Neuronal stem cell (in vitro differentiated cells): ENCODE data around the gene TAOK3.

ENCODE experiments used
- DNase-seq: peaks from one replicate; pipeline ENCODE4 v3.0.0-alpha.2; 2013; ENCODE audit warnings: low spot score
- H2AFZ ChIP-seq: one replicate; pipeline ENCODE4 v1.6.1; 2013; ENCODE audit warnings: mild to moderate bottlenecking, low read length, inconsistent platforms
- H2AK5ac ChIP-seq: 2 replicates; pipeline ENCODE4 v1.6.1; 2013; ENCODE audit warnings: low read depth, mild to moderate bottlenecking, inconsistent platforms, low read length, moderate library complexity, mixed read lengths
- H2BK120ac ChIP-seq: 2 replicates; pipeline ENCODE4 v1.6.1; 2013; ENCODE audit warnings: low read depth, mild to moderate bottlenecking, inconsistent platforms, low read length, moderate library complexity, mixed read lengths
- H2BK12ac ChIP-seq: one replicate; pipeline ENCODE4 v1.6.1; 2013; ENCODE audit warnings: low read length, inconsistent platforms
- H2BK15ac ChIP-seq: 2 replicates; pipeline ENCODE4 v1.6.1; 2013; ENCODE audit warnings: mild to moderate bottlenecking, low read length, inconsistent platforms, mixed read lengths
- H2BK5ac ChIP-seq: one replicate; pipeline ENCODE4 v1.6.1; 2013; ENCODE audit warnings: inconsistent platforms, mild to moderate bottlenecking, low read length, moderate library complexity
- H3K14ac ChIP-seq: one replicate; pipeline ENCODE4 v1.6.1; 2013; ENCODE audit warnings: low read length, inconsistent platforms
- H3K18ac ChIP-seq: 2 replicates; pipeline ENCODE4 v1.6.1; 2013; ENCODE audit warnings: low read length, inconsistent platforms
- H3K23ac ChIP-seq: 2 replicates; pipeline ENCODE4 v1.6.1; 2013; ENCODE audit warnings: low read depth, mild to moderate bottlenecking, mixed read lengths, low read length, inconsistent platforms; ENCODE audit not compliant: poor library complexity
- H3K27ac ChIP-seq: replicated peaks from 3 replicates; pipeline ENCODE4 v1.5.1; 2013; ENCODE audit warnings: low read length, inconsistent platforms
- H3K27me3 ChIP-seq, 3 experiments: 2 replicates each; pipeline ENCODE4 v1.6.1; 2013; ENCODE audit warnings: low read length in 3 of 3, mild to moderate bottlenecking in 2 of 3, inconsistent platforms in 1 of 3, low read depth in 1 of 3, mixed read lengths in 1 of 3, moderate library complexity in 1 of 3; ENCODE audit not compliant: control insufficient read depth in 3 of 3, insufficient read depth in 3 of 3
- H3K36me3 ChIP-seq, 2 donors: replicated peaks in 1 of 2; 2 replicates each; pipeline ENCODE4 v1.6.1; 2013; ENCODE audit warnings: low read length in 2 of 2; ENCODE audit not compliant: control insufficient read depth in 2 of 2, insufficient read depth in 2 of 2
- H3K4ac ChIP-seq: 2 replicates; pipeline ENCODE4 v1.6.1; 2013; ENCODE audit warnings: inconsistent platforms, mild to moderate bottlenecking, low read length, moderate library complexity
- H3K4me1 ChIP-seq, 2 donors: 1 replicate in 1 of 2; 2 replicates in 1 of 2; pipeline ENCODE4 v1.6.1; 2013; ENCODE audit warnings: low read length in 2 of 2, low read depth in 1 of 2; ENCODE audit not compliant: control insufficient read depth in 2 of 2, insufficient read depth in 1 of 2
- H3K4me2 ChIP-seq: one replicate; pipeline ENCODE4 v1.6.1; 2013; ENCODE audit warnings: mild to moderate bottlenecking, low read length, inconsistent platforms; ENCODE audit not compliant: insufficient read depth, poor library complexity, severe bottlenecking
- H3K4me3 ChIP-seq, 2 donors: 2 replicates each; pipeline ENCODE4 v1.5.1; 2013; ENCODE audit warnings: low read length in 2 of 2, mild to moderate bottlenecking in 2 of 2, inconsistent platforms in 1 of 2, moderate library complexity in 1 of 2
- H3K79me1 ChIP-seq: one replicate; pipeline ENCODE4 v1.6.1; 2013; ENCODE audit warnings: low read depth, mild to moderate bottlenecking, inconsistent platforms, low read length, moderate library complexity
- H3K9ac ChIP-seq: one replicate; pipeline ENCODE4 v1.6.1; 2013; ENCODE audit warnings: mild to moderate bottlenecking, low read depth, low read length, inconsistent platforms; ENCODE audit not compliant: poor library complexity
- H3K9me3 ChIP-seq, 2 donors: replicated peaks in 1 of 2; 2 replicates each; pipeline versions ENCODE3 to v1.6.1; 2013; ENCODE audit warnings: low read length in 2 of 2, mild to moderate bottlenecking in 2 of 2, inconsistent platforms in 1 of 2, low read depth in 1 of 2, mixed read lengths in 1 of 2, moderate library complexity in 1 of 2; ENCODE audit not compliant: control insufficient read depth in 2 of 2, insufficient read depth in 1 of 2
- H4K8ac ChIP-seq: one replicate; pipeline ENCODE4 v1.6.1; 2013; ENCODE audit warnings: low read depth, mild to moderate bottlenecking, inconsistent platforms, low read length, moderate library complexity
- H4K91ac ChIP-seq: one replicate; pipeline ENCODE4 v1.6.1; 2013; ENCODE audit warnings: low read length, low read depth, mild to moderate bottlenecking, inconsistent platforms; ENCODE audit not compliant: poor library complexity
- WGBS, 2 donors: extraction: QIAGEN DNeasy Blood & Tissue Kit; methylation state at CpG; one replicate each; pipeline ENCODE4 v1.1.7; 2013; ENCODE audit warnings: missing lambda C conversion rate in 2 of 2, mixed read lengths in 1 of 2; ENCODE audit not compliant: insufficient read length in 2 of 2, insufficient replicate concordance in 1 of 2; ENCODE audit errors: extremely low coverage in 2 of 2; 5-methylcytosine and 5-hydroxymethylcytosine counted together

TAOK3 gene

DNA sequence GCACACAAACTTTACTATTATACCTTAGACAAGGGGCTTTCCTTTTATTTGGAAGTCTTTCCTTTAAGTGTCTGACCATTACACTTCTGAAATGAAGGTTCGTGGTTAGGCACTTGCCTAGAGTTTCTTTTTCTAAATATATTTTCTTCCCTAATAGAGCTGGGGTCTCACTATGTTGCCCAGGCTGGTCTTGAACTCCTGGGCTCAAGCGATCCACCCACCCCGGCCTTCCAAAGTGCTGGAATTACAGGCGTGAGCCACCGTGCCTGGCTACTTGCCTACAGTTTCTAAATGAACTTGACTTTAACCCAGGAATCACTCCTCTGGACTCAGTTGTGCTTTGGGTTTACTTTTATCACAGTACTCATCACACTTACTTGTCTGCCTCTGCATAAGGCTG, 179.2 kb downstream of the TAOK3 start:
- no CpG with 5 or more reads among the region's 5 CpGs for WGBS, 2 donors
- Histone ChIP-seq H3K27me3 (no peaks in the 10 kb centered on the region), H3K9me3 (no peaks in the 10 kb centered on the region), H3K4ac (no peak overlapping the region), H2AFZ (no peak overlapping the region), H2BK120ac (no peak overlapping the region), H3K4me2 (no peak overlapping the region), H3K9ac (no peak overlapping the region), H2BK5ac (no peak overlapping the region), H3K4me1 (peaks cover 0 to 2% of the 10 kb centered on the region in 2 donors), H4K8ac (no peak overlapping the region), H2BK15ac (no peak overlapping the region), H2AK5ac (no peak overlapping the region), H3K18ac (no peak overlapping the region), H3K4me3 (no peak overlapping the region), H4K91ac (no peak overlapping the region), H3K23ac (no peak overlapping the region), H3K79me1 (no peaks in the 10 kb centered on the region), H3K27ac (no peak overlapping the region), H3K36me3 (no peaks in the 10 kb centered on the region), H2BK12ac (no peak overlapping the region), H3K14ac (no peak overlapping the region)
- DNase-seq = no peak

DNA sequence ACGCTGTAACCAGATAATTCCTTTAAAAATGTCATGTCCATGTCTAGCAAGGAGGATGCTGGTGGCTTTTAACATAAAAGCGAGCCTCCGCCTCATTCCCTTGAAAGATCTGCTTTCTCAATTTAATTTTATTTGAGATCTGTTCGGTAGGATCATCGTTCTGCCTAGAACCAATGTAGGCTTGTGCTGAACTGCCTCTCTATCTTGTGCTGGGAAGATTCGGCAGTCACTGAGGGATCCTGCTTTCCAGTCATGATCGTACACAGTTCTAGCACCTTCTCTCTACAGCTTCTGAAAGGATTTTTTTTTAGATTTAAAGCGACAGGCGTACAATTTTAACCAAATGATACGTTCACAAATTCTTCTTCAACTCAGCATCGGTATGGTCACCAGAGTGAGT, 182.4 kb downstream of the TAOK3 start:
- Histone ChIP-seq H3K14ac (no peak overlapping the region), H3K4me2 (no peak overlapping the region), H3K27me3 (no peaks in the 10 kb centered on the region), H3K79me1 (no peaks in the 10 kb centered on the region), H3K4me3 (peak overlapping the region in 1 of 2 donors; percentile 60), H2BK15ac (no peak overlapping the region), H3K27ac (peak overlapping the region; percentile 83), H2BK120ac (no peak overlapping the region), H2AK5ac (no peak overlapping the region), H3K36me3 (no peaks in the 10 kb centered on the region), H2BK5ac (no peak overlapping the region), H3K9ac (no peak overlapping the region), H4K8ac (no peak overlapping the region), H4K91ac (no peak overlapping the region), H2AFZ (peak overlapping the region; percentile 86), H3K4me1 (peaks cover 2 to 11% of the 10 kb centered on the region in 2 donors), H3K4ac (no peak overlapping the region), H3K18ac (no peak overlapping the region), H2BK12ac (no peak overlapping the region), H3K23ac (no peak overlapping the region), H3K9me3 (no peaks in the 10 kb centered on the region)
- DNase-seq = no peak
- WGBS, 2 donors = no CpG with 5 or more reads among the region's 11 CpGs

DNA sequence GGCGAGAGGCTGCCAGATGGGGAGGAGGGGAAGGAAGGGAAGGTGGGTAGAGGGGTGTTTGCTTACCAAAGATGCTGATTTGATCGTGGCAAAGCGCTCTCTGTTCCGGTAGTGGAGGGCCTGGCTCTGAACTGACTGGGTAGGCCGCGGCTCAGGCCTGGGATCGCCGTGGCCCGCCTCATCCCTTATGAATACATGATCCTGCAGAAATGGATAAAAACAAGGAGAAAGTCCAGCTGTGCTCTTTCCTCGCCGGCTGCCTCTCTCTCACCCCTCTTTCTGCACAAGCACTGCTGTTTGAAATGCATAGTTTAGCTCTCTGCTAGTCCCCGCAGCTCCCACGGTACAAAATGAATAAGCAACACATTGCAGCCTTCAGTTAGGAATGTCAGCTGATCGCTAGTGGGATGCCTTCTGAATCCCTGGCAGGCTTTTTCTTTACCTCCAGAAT, 182.9 kb downstream of the TAOK3 start:
- Histone ChIP-seq H3K27me3 (no peaks in the 10 kb centered on the region), H3K4me3 (peak overlapping the region in 1 of 2 donors; percentile 60)

GRCh38 chr12:118188690-118189371, 183.9 kb downstream of the TAOK3 start:
- no peak overlapping the region for H3K27ac ChIP-seq

More for the DNA sequence above, 182.9 kb downstream of the TAOK3 start:
- no peak overlapping the region for H2BK120ac ChIP-seq
- no peak overlapping the region for H2BK15ac ChIP-seq
- H3K36me3 ChIP-seq = no peaks in the 10 kb centered on the region
- H4K8ac ChIP-seq = no peak overlapping the region
- no peaks in the 10 kb centered on the region for H3K79me1 ChIP-seq
- H3K9ac ChIP-seq = peak overlapping the region; percentile 36
- peak overlapping the region; percentile 83 for H3K27ac ChIP-seq
- H2BK5ac ChIP-seq = no peak overlapping the region
- WGBS, 2 donors = no CpG with 5 or more reads among the region's 14 CpGs
- H3K4me1 ChIP-seq = peaks cover 2 to 11% of the 10 kb centered on the region in 2 donors
- no peaks in the 10 kb centered on the region for H3K9me3 ChIP-seq
- no peak overlapping the region for H3K4ac ChIP-seq
- peak; percentile 26 for DNase-seq
- no peak overlapping the region for H4K91ac ChIP-seq
- H3K14ac ChIP-seq = no peak overlapping the region
- no peak overlapping the region for H3K4me2 ChIP-seq
- H3K18ac ChIP-seq = peak overlapping the region; percentile 0
- H3K23ac ChIP-seq = no peak overlapping the region
- H2AK5ac ChIP-seq = no peak overlapping the region
- H2AFZ ChIP-seq = peak overlapping the region; percentile 86
- H2BK12ac ChIP-seq = no peak overlapping the region

More at GRCh38 chr12:118188690-118189371, 183.9 kb downstream of the TAOK3 start:
- no peak overlapping the region for H2AK5ac ChIP-seq
- H3K9me3 ChIP-seq = no peaks in the 10 kb centered on the region
- H3K23ac ChIP-seq = no peak overlapping the region
- peak overlapping the region; percentile 81 for H2AFZ ChIP-seq
- no peak overlapping the region for H4K8ac ChIP-seq
- peak overlapping the region in 1 of 2 donors; percentile 60 for H3K4me3 ChIP-seq
- no peak overlapping the region for H3K4ac ChIP-seq
- no peak overlapping the region for H2BK15ac ChIP-seq
- DNase-seq = no peak
- H3K4me2 ChIP-seq = no peak overlapping the region
- no peak overlapping the region for H3K18ac ChIP-seq
- peaks cover 2 to 11% of the 10 kb centered on the region in 2 donors for H3K4me1 ChIP-seq
- H3K79me1 ChIP-seq = no peaks in the 10 kb centered on the region
- no peak overlapping the region for H2BK5ac ChIP-seq
- no peaks in the 10 kb centered on the region for H3K36me3 ChIP-seq
- H3K27me3 ChIP-seq = no peaks in the 10 kb centered on the region
- no peak overlapping the region for H4K91ac ChIP-seq
- WGBS, 2 donors = 100% methylated on average over 1 of the region's 10 CpGs; no CpG with 5 or more reads in 1 of the 2 donors
- no peak overlapping the region for H2BK12ac ChIP-seq
- H3K14ac ChIP-seq = no peak overlapping the region
- no peak overlapping the region for H3K9ac ChIP-seq
- H2BK120ac ChIP-seq = no peak overlapping the region
